Left lung (tissue), 10 donors: ENCODE measurements around the gene MMS22L. TPM values are rescaled to one million over a fixed set of nuclear protein-coding genes. Genes with fewer than 3 reads are reported as not detected.

Experiments used
- ATAC-seq: fragments of 200-7000 bp; cut with Tn5 transposase; one replicate; pipeline ENCODE4 v1.9.1; 2020; ENCODE audit warnings: moderate library complexity
- DNase-seq, 4 donors: peaks; one replicate each; pipeline ENCODE4 v3.0.0-alpha.2; 2013 to 2020
- H3K27ac ChIP-seq, 2 donors: fragments of 200-600 bp; sonication (generic) in 1 of 2; one replicate each; pipeline versions ENCODE4 v1.5.0 to v1.8.0; 2020 to 2021
- H3K27me3 ChIP-seq, 2 donors: fragments of 200-600 bp; sonication (generic) in 1 of 2; one replicate each; pipeline versions ENCODE4 v1.5.0 to v1.8.0; 2020 to 2021
- H3K36me3 ChIP-seq, 2 donors: fragments of 200-600 bp; sonication (generic) in 1 of 2; one replicate each; pipeline versions ENCODE4 v1.5.0 to v1.8.0; 2020 to 2021
- H3K4me1 ChIP-seq, 2 donors: fragments of 200-600 bp; one replicate each; pipeline ENCODE4 v1.8.0; 2021
- H3K4me3 ChIP-seq, 2 donors: fragments of 200-600 bp; sonication (generic) in 1 of 2; one replicate each; pipeline versions ENCODE4 v1.5.0 to v1.8.0; 2020 to 2021; ENCODE audit warnings: mild to moderate bottlenecking in 1 of 2
- H3K9me3 ChIP-seq, 2 donors: fragments of 200-600 bp; sonication (generic) in 1 of 2; one replicate each; pipeline versions ENCODE4 v1.5.0 to v1.8.0; 2020 to 2021
- CTCF ChIP-seq, 2 donors: fragments of 200-600 bp; sonication (generic) in 1 of 2; IDR thresholded peaks; one replicate each; pipeline versions ENCODE4 v1.5.0 to v1.8.0; 2021; ENCODE audit warnings: antibody characterized with exemption in 2 of 2
- intact Hi-C, 2 donors: fragments of 100-400 bp; cut with DNase I; formaldehyde crosslinking; loops; one replicate each; pipeline versions ENCODE4 v1.11.2 to v1.14.2; 2022
- polyA plus RNA-seq, 6 donors: library from polyadenylated mRNA; unstranded; fragments of 120-200 nt; gene quantifications; one replicate each; pipeline ENCODE4 v1.2.1, GENCODE V29; 2013; ENCODE audit not compliant: insufficient read length in 6 of 6
- total RNA-seq, 2 donors: library from RNA; stranded (reverse); fragmentation: NEBNext Ultra II Directional; extraction: Animal tissue kit (Norgen Biotek cat#: 25700); gene quantifications; one replicate each; pipeline ENCODE4 v1.2.1, GENCODE V29; 2021
- donor health status: DM: no; HTN: yes; CAD: no.
- donor health status: DM: no; HTN: no; CAD: no.

MMS22L gene
- total and polyA plus RNA-seq, 8 donors = 11.6 to 19.5 (median 15.5) TPM

GRCh38 chr6:97292671-97293070 is 9.7 kb upstream of the MMS22L start:
- no peak overlapping the region for H3K4me3 ChIP-seq
- DNase-seq = no peak
- ATAC-seq = no peak
- no peak for TF ChIP-seq CTCF (IDR thresholded peaks at IDR 0.05)
- H3K27ac ChIP-seq = no peak overlapping the region
- intact Hi-C loops = no loop called here
- peaks cover 0 to 13% of the 10 kb centered on the region in 2 donors for H3K9me3 ChIP-seq
- H3K36me3 ChIP-seq = no peaks in the 10 kb centered on the region
- no peaks in the 10 kb centered on the region for H3K27me3 ChIP-seq
- H3K4me1 ChIP-seq = no peaks in the 10 kb centered on the region

DNA sequence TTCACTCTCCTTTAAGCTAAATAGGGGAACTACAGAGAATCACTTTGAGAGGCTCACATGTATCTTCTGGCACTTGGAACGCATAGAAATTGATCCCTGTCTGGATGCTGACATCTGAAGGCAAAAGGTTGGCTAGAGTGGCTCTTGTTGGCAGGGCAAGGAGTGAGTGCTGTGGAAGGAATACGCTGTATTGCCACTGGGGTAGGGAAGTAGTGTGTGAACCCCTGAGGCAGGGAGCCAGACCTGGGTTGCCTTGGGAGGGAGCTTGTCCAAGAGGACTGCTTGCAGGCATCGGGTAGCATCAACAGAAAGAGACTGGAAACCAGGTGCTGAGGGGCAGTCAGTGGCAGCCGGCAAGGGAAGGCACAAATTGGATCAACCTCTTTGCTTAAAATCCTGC is 8.9 kb upstream of the MMS22L start:
- no peaks in the 10 kb centered on the region for H3K27me3 ChIP-seq
- H3K36me3 ChIP-seq = no peaks in the 10 kb centered on the region
- intact Hi-C loops = no loop called here
- DNase-seq (no peak), ATAC-seq (no peak)
- H3K4me1 ChIP-seq = no peaks in the 10 kb centered on the region
- no peak overlapping the region for H3K4me3 ChIP-seq
- H3K27ac ChIP-seq = no peak overlapping the region
- no peak for TF ChIP-seq CTCF (IDR thresholded peaks at IDR 0.05)
- peaks cover 0 to 13% of the 10 kb centered on the region in 2 donors for H3K9me3 ChIP-seq

GRCh38 chr6:97289332-97289731 is 6.3 kb upstream of the MMS22L start:
- TF ChIP-seq CTCF (IDR thresholded peaks at IDR 0.05) = no peak
- Histone ChIP-seq H3K36me3 (no peaks in the 10 kb centered on the region), H3K4me3 (no peak overlapping the region), H3K9me3 (peaks cover 0 to 13% of the 10 kb centered on the region in 2 donors), H3K27me3 (no peaks in the 10 kb centered on the region), H3K27ac (no peak overlapping the region), H3K4me1 (no peaks in the 10 kb centered on the region)
- intact Hi-C loops = no loop called here
- ATAC-seq (no peak), DNase-seq (no peak)

- H3K9me3 ChIP-seq = peaks cover 0 to 13% of the 10 kb centered on the region in 2 donors
- no peaks in the 10 kb centered on the region for H3K36me3 ChIP-seq
- ATAC-seq (no peak), DNase-seq (no peak)
- no peaks in the 10 kb centered on the region for H3K27me3 ChIP-seq
- peaks cover 0 to 5% of the 10 kb centered on the region in 2 donors for H3K4me1 ChIP-seq
- intact Hi-C loops = no loop called here
- H3K4me3 ChIP-seq = no peak overlapping the region
- TF ChIP-seq CTCF (IDR thresholded peaks at IDR 0.05) = no peak
- H3K27ac ChIP-seq = no peak overlapping the region
These were observed 5.2 kb upstream of the MMS22L start for GRCh38 chr6:97288188-97288587.

- Histone ChIP-seq H3K9me3 (no peaks in the 10 kb centered on the region), H3K36me3 (no peaks in the 10 kb centered on the region), H3K27ac (peak overlapping the region; percentile 72 to 78), H3K4me1 (peaks cover 0 to 15% of the 10 kb centered on the region in 2 donors), H3K4me3 (peak overlapping the region; percentile 86 to 92), H3K27me3 (no peaks in the 10 kb centered on the region)
- peak; percentile 29 for ATAC-seq
- TF ChIP-seq CTCF (IDR thresholded peaks at IDR 0.05) = no peak
- intact Hi-C loops = no loop called here
- DNase-seq = peak in 1 of 4 donors; percentile 1
These were observed 734 bp downstream of the MMS22L start for GRCh38 chr6:97282238-97282725.
